RWPE2 (cell line): ENCODE results near the gene PPP1R12A.

ENCODE experiments used
- ATAC-seq: fragments of 200-7000 bp; cut with Tn5 transposase; 3 replicates; pipeline ENCODE4 v1.9.1; 2021; ENCODE audit warnings: low read depth
- DNase-seq: peaks from one replicate; pipeline ENCODE4 v3.0.0-alpha.2; 2020; ENCODE audit warnings: low spot score
- H3K27ac ChIP-seq: fragments of 450-650 bp; 2 replicates; pipeline ENCODE4 v1.5.1; 2017; ENCODE audit warnings: mild to moderate bottlenecking; ENCODE audit not compliant: poor library complexity, severe bottlenecking
- H3K27me3 ChIP-seq: fragments of 250-450 bp; sonication (Bioruptor Pico); 2 replicates; pipeline ENCODE4 v1.5.1; 2021; ENCODE audit warnings: mild to moderate bottlenecking, moderate library complexity; ENCODE audit not compliant: insufficient read depth, poor library complexity, severe bottlenecking
- H3K36me3 ChIP-seq: fragments of 250-450 bp; sonication (Bioruptor Pico); 2 replicates; pipeline ENCODE4 v1.5.1; 2020; ENCODE audit warnings: low read depth, mild to moderate bottlenecking, moderate library complexity
- H3K4me1 ChIP-seq: fragments of 250-450 bp; sonication (Bioruptor Pico); 2 replicates; pipeline ENCODE4 v1.5.1; 2021; ENCODE audit warnings: mild to moderate bottlenecking, moderate library complexity; ENCODE audit not compliant: insufficient read depth, poor library complexity, severe bottlenecking
- H3K4me3 ChIP-seq: fragments of 250-450 bp; sonication (Bioruptor Pico); 2 replicates; pipeline ENCODE4 v1.5.1; 2021; ENCODE audit warnings: mild to moderate bottlenecking, moderate library complexity; ENCODE audit not compliant: severe bottlenecking
- H3K9me3 ChIP-seq: fragments of 250-450 bp; sonication (Bioruptor Pico); 2 replicates; pipeline ENCODE4 v1.5.1; 2021; ENCODE audit warnings: mild to moderate bottlenecking, moderate library complexity; ENCODE audit not compliant: severe bottlenecking
- TF ChIP-seq, protein P1 (sequence below): fragments of 450-650 bp; IDR thresholded peaks from one replicate; pipeline ENCODE4 v1.5.1; 2017; ENCODE audit warnings: mild to moderate bottlenecking, moderate library complexity; ENCODE audit not compliant: poor library complexity, severe bottlenecking

The PPP1R12A gene

DNA sequence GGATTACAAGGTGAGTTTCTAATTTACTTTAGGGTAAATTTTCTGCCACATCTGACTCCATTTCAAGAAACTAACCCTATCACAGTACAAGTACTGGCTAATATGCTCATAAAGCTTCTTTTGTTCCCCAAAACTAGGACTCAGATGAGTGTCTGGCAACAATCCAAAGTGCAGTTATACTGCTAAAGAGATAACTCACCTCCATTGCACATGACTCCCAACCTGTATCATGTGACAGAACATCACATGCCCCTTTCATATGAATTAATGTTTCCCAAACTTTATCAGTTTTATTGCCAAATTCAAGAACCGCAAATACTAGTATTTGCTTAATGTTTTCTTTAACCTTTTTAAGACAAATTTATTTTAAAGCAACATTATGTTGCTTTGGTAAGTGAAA lies 3.9 kb upstream of the PPP1R12A start:
- Histone ChIP-seq H3K27ac (no peak overlapping the region), H3K4me3 (no peak overlapping the region), H3K27me3 (no peaks in the 10 kb centered on the region), H3K36me3 (no peaks in the 10 kb centered on the region), H3K9me3 (no peaks in the 10 kb centered on the region), H3K4me1 (peaks cover 10% of the 10 kb centered on the region)
- DNase-seq, result no peak
- no peak for ATAC-seq
- TF ChIP-seq, protein P1, sequence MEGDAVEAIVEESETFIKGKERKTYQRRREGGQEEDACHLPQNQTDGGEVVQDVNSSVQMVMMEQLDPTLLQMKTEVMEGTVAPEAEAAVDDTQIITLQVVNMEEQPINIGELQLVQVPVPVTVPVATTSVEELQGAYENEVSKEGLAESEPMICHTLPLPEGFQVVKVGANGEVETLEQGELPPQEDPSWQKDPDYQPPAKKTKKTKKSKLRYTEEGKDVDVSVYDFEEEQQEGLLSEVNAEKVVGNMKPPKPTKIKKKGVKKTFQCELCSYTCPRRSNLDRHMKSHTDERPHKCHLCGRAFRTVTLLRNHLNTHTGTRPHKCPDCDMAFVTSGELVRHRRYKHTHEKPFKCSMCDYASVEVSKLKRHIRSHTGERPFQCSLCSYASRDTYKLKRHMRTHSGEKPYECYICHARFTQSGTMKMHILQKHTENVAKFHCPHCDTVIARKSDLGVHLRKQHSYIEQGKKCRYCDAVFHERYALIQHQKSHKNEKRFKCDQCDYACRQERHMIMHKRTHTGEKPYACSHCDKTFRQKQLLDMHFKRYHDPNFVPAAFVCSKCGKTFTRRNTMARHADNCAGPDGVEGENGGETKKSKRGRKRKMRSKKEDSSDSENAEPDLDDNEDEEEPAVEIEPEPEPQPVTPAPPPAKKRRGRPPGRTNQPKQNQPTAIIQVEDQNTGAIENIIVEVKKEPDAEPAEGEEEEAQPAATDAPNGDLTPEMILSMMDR, result no peak

DNA sequence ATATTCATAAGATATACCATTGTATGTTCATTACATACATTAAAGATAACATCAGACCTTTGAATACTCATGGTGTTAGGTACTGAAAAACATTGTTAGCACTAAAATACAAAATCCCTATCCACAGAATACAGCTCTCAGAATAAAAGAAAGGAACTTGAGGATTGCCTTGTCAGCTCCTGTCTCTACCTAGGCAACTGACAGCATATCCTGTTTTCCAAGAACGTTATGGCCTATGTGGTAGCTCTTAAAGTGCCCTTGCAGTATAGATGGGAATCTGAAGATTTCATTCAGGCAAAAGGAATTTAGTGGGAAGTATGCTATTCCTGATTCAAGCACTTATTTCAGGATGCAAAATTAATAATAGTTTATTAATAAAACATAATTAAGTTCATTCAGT lies 1.8 kb upstream of the PPP1R12A start:
- H3K4me3 ChIP-seq, result no peak overlapping the region
- no peak for ATAC-seq
- no peaks in the 10 kb centered on the region for H3K9me3 ChIP-seq
- TF ChIP-seq, protein P1, result no peak
- no peaks in the 10 kb centered on the region for H3K36me3 ChIP-seq
- peaks cover 21% of the 10 kb centered on the region for H3K4me1 ChIP-seq
- DNase-seq, result no peak
- no peak overlapping the region for H3K27ac ChIP-seq
- no peaks in the 10 kb centered on the region for H3K27me3 ChIP-seq

DNA sequence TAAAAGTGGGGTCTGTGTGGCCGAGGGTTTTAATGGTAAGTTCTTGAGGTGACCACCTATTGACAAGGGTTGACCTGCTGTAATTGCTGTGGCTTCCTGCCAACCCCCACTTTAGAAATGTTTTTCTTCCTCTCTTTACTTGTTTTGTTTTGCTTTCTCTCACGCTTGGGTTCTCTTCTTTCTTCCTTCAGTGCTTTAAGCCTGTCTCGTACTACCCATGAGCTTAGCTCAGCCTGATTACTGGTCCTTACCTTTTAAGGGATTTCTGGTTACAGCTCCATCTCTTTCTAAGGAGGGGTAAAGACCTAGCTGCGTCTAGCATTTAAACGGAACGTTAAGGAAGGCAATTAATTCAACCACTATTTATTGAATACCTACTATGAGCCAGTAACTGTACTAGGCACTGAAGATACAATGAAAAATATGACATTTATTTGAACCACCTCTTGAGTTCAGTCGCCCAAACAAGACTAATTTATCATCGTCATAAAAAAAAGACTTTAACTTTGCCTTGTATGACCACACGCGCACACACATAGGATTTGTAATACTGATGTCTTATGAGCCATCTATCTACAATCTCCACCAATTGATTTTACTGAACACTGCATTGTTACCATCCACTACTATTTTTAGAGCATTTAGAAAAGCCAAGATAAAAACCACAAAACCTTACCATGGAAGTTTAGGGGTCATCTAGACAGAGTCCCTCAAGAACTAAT lies 888 bp upstream of the PPP1R12A start:
- Histone ChIP-seq H3K36me3 (no peaks in the 10 kb centered on the region), H3K4me3 (peak overlapping the region; percentile 64), H3K9me3 (no peaks in the 10 kb centered on the region), H3K27me3 (no peaks in the 10 kb centered on the region), H3K4me1 (peaks cover 21% of the 10 kb centered on the region), H3K27ac (peak overlapping the region; percentile 80)
- DNase-seq (no peak), ATAC-seq (no peak)
- TF ChIP-seq, protein P1, result no peak

DNA sequence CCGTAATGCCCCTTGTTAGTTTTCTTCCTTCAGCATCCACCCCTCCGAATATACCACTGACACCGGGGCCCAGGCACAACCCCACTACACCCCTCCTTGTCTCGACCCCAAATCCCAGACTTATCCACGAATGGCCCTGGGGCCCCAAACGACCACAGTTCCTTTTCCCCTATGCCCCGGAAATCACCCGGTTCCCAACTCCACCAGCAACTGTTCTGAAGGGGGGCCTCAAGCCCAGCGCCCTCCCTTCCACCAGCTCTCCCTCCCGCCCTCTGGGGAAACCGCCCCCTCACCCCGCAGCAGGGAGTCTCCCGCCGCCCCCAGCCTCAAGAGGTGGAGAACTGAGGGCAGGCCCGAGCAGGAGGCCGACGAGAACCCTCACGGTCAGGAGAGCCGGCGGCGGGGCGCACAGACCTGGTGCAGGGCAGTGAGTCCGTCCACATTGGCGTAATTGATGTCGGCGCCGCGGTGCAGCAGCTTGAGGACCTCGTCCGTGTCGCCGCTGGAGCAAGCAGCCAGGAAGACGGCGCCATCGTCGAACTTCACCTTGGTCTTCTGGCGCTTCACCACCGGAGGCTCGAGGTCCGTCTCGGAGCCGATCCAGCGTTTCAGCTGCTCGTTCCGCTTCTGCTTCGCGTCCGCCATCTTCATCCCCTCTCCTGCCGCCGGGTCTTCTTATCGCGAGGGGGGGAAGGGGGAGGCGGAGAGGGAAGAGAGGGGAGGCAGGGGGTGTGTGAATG lies 446 bp downstream of the PPP1R12A start:
- peak overlapping the region; percentile 64 for H3K4me3 ChIP-seq
- no peaks in the 10 kb centered on the region for H3K36me3 ChIP-seq
- no peaks in the 10 kb centered on the region for H3K9me3 ChIP-seq
- TF ChIP-seq, protein P1, result no peak
- DNase-seq (peak; percentile 62), ATAC-seq (peak; percentile 28)
- H3K27me3 ChIP-seq, result no peaks in the 10 kb centered on the region
- H3K27ac ChIP-seq, result peak overlapping the region; percentile 80
- H3K4me1 ChIP-seq, result peaks cover 21% of the 10 kb centered on the region
